Stimulated activated CD8-positive, alpha-beta memory T cell treated with anti-CD3 and anti-CD28 coated beads, Interleukin-12 subunit alpha, Interleukin-12 subunit beta, amount 100 ng/mL, for 24 hours (primary cell): ENCODE measurements around the gene IGHMBP2.

Experiments
- DNase-seq: peaks from one replicate; pipeline ENCODE4 v3.0.0-alpha.2; 2020; ENCODE audit errors: extremely low read depth

The IGHMBP2 gene

DNA sequence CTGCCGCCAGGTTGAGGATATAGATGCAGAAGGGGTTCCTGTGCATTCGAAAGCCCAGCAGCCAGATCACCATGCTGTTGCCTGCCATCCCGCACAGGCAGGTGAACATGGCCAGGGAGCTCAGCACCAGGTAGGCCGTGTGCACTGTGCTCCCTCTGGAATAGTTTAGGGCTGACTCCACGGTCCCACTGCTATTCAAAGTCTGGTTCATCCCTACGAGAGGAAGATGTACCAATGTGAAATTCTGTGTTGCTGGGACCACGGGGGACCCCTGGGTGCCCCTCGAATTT lies 77.0 kb downstream of the IGHMBP2 start, which contains the start of gene MRGPRD:
TSS of gene MRGPRD (minus strand) at position 211 of the 290 bp plus-strand sequence. CDS start at position 211, 0 bp downstream.
- DNase-seq, result no peak

DNA sequence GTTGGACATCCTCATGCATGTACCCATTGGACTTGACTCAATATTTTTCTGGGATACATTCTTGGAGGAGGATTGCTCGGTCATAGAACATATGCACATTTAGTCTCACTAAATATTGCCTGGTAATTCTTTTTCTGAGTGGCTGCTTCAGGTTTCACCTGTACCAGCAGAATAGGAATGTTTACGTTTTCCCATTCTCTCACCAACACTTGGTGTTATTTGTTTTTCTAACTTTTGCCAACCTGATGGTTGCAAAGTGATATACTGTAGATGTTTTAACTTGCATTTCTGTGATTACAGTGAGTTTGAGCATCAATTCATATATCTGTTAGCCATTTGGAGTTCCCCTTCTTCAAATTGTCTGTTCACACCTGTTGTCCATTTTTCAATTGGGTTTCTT lies 78.4 kb downstream of the IGHMBP2 start:
- no peak for DNase-seq

- no peak for DNase-seq
Measured at GRCh38 chr11:68983801-68984200, 80.1 kb downstream of the IGHMBP2 start.

- DNase-seq, result no peak
Measured at GRCh38 chr11:68987211-68987610, 83.5 kb downstream of the IGHMBP2 start.

GRCh38 chr11:68988491-68988890 lies 84.8 kb downstream of the IGHMBP2 start:
- no peak for DNase-seq
